HG03064 (cell line): ENCODE results near the gene ZSCAN16.

Experiments
- ATAC-seq: cut with Tn5 transposase; IDR thresholded peaks from one replicate; pipeline ENCODE4 v1.9.1; 2021; ENCODE audit warnings: low read depth; ENCODE audit not compliant: unreplicated experiment

The ZSCAN16 gene

GRCh38 chr6:28125401-28125800 lies 992 bp downstream of the ZSCAN16 start:
- ATAC-seq, result no peak

- no peak for ATAC-seq
Observed at GRCh38 chr6:28134015-28134414, 9.6 kb downstream of the ZSCAN16 start.

- no peak for ATAC-seq
Observed at GRCh38 chr6:28134716-28135115, 10.3 kb downstream of the ZSCAN16 start.

- no peak for ATAC-seq
Observed at GRCh38 chr6:28135393-28135792, 11.0 kb downstream of the ZSCAN16 start.

GRCh38 chr6:28136585-28137504 lies 12.4 kb downstream of the ZSCAN16 start:
- ATAC-seq, result peak; percentile 59

- peak; percentile 33 for ATAC-seq
Observed at GRCh38 chr6:28137505-28137981, 13.1 kb downstream of the ZSCAN16 start.

- no peak for ATAC-seq
Observed at GRCh38 chr6:28139860-28140543, 15.6 kb downstream of the ZSCAN16 start.

GRCh38 chr6:28140616-28141015 lies 16.2 kb downstream of the ZSCAN16 start:
- no peak for ATAC-seq

GRCh38 chr6:28141500-28142329 lies 17.3 kb downstream of the ZSCAN16 start, which contains the start of gene ZKSCAN8:
ZKSCAN8 (plus strand) TSS chr6:28141883; CDS start chr6:28148408, 6,525 bp downstream.
- ATAC-seq, result peak; percentile 57

GRCh38 chr6:28142446-28142845 lies 18.0 kb downstream of the ZSCAN16 start:
- ATAC-seq, result no peak

- no peak for ATAC-seq
Observed at GRCh38 chr6:28145231-28145630, 20.8 kb downstream of the ZSCAN16 start.

- no peak for ATAC-seq
Observed at GRCh38 chr6:28152531-28152930, 28.1 kb downstream of the ZSCAN16 start.

GRCh38 chr6:28153546-28153945 lies 29.1 kb downstream of the ZSCAN16 start:
- no peak for ATAC-seq

GRCh38 chr6:28154357-28154756 lies 29.9 kb downstream of the ZSCAN16 start:
- ATAC-seq, result no peak

- ATAC-seq, result no peak
Observed at GRCh38 chr6:28158318-28158717, 33.9 kb downstream of the ZSCAN16 start.

- ATAC-seq, result no peak
Observed at GRCh38 chr6:28159029-28159607, 34.7 kb downstream of the ZSCAN16 start.

- ATAC-seq, result no peak
Observed at GRCh38 chr6:28160233-28160632, 35.8 kb downstream of the ZSCAN16 start.

GRCh38 chr6:28161410-28162079 lies 37.1 kb downstream of the ZSCAN16 start:
- peak; percentile 85 for ATAC-seq

GRCh38 chr6:28165563-28165962 lies 41.2 kb downstream of the ZSCAN16 start:
- ATAC-seq, result no peak

GRCh38 chr6:28167068-28167467 lies 42.7 kb downstream of the ZSCAN16 start:
- no peak for ATAC-seq
